GM21529 (cell line): ENCODE results near the gene PNKD.
A peak's percentile ranks its signal among the peaks of the same experiment; 100 is the strongest.
"Not testable (repeated sequence)": the region's sequence is repeated elsewhere in the genome, so short reads cannot be mapped to it uniquely, and the experiment has no call there.

ENCODE experiments used
- ATAC-seq: cut with Tn5 transposase; IDR thresholded peaks from one replicate; pipeline ENCODE4 v1.9.1; 2021; ENCODE audit not compliant: unreplicated experiment

The PNKD gene

DNA sequence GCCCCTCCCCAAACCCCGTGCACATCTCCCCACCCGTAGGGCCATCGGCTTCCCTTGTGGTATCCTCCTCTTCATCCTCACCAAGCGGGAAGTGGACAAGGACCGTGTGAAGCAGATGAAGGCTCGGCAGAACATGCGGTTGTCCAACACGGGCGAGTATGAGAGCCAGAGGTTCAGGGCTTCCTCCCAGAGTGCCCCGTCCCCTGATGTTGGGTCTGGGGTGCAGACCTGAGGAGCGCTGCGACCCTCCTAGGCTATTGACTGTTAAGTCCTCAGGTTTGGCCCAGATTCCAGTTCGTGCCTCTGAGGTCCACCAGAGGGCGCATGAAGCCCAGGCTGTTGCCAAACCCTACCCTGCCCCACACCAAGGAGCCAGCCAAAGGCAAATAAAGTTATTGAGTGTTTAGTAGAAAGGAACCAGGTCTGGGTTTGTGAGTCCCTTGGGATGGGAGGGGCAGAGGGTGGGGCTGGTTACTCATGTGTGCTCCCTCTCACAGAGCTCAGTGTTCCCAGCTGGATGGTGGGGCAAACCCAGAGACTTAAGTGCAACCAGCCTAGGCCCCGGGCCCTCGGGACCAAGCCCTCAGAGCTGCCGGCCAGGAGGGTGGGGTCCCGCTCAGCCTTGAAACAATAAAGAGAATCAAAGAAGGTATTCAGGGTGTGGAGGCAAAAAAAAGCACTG lies 2.4 kb downstream of the PNKD start:
- peak; percentile 20 for ATAC-seq

DNA sequence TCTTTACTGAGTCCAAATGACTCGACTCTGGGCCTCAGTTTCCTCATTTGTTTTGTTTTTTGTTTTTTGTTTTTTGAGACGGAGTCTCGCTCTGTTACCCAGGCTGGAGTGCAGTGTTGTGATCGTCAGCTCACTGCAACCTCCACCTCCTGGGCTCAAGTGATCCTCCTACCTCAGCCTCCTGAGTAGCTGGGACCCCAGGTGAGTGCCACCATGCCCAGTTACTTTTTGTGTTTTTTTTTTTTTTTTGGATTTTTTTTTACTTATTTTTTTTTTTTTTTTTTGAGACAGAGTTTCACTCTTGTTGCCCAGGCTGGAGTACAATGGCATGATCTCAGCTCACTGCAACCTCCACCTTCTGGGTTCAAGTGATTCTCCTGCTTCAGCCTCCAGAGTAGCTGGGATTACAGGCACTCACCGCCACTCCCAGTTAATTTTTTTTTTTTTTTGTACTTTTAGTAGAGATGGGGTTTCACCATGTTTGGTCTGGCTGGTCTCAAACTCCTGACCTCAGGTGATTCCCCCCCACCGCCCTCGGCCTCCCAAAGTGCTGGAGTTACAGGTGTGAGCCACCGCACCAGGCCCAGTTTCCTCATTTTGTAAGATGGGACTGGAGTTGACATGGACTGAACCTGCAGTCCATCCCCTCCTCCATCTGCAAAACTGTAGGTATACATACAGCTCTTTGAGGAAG lies 3.0 kb downstream of the PNKD start:
- ATAC-seq = not testable (repeated sequence)

DNA sequence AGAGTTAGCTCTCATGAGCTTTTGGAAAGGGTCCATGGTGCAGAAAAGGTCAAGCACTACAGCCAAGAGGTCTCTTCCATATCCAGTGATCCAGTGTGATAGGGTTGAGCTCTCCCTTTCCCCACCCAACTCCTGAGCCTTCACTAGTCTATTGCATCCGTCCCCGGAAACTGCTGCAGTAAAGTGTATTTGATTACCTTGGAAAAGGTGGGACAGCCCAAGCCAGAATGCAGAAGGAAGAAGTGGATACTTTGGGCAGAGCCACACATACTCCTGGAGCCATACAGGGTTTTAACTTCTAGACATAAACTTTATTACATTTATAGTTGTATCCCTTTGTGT lies 3.6 kb downstream of the PNKD start:
- no peak for ATAC-seq

- ATAC-seq = no peak
These were observed 4.3 kb downstream of the PNKD start for GRCh38 chr2:218274586-218274985.

- no peak for ATAC-seq
These were observed 5.2 kb downstream of the PNKD start for GRCh38 chr2:218275371-218276072.

DNA sequence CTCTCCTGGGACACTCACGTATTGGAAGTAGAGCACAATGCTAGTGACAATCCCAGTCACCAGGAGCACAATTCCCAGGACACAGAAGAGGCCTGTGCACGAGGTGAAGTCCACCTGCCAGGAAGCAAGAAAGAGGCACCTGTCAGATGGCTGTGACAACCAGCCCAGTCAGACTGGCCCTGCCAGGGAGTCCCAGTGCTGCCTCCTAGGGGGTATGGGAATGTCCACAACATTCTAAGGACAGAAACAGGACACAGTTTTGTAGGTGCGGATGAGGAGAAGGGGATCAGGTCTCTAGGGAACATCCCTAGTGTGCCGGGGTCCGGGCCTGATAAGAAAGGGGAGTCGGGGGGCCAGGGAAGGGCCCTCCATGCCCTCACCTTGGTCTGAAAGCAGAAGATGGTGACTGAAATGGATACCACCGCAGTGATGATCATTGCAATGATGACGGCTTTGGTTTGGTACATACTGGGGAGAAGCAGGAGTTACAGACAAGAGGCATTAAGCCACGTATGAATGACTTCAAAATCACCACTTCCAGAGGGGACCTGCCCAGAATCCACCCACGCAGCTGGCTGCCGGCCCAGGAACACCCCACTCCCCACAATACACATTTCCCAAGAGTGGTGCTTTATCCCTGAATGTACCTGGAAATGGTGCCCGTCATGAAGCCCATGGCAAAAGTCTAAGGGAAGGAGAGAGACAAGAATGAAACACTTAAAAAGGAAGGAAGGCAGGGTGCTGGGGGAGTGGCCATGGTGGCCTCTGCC lies 6.9 kb downstream of the PNKD start:
- no peak for ATAC-seq

- no peak for ATAC-seq
These were observed 7.6 kb downstream of the PNKD start for GRCh38 chr2:218277921-218278320.

DNA sequence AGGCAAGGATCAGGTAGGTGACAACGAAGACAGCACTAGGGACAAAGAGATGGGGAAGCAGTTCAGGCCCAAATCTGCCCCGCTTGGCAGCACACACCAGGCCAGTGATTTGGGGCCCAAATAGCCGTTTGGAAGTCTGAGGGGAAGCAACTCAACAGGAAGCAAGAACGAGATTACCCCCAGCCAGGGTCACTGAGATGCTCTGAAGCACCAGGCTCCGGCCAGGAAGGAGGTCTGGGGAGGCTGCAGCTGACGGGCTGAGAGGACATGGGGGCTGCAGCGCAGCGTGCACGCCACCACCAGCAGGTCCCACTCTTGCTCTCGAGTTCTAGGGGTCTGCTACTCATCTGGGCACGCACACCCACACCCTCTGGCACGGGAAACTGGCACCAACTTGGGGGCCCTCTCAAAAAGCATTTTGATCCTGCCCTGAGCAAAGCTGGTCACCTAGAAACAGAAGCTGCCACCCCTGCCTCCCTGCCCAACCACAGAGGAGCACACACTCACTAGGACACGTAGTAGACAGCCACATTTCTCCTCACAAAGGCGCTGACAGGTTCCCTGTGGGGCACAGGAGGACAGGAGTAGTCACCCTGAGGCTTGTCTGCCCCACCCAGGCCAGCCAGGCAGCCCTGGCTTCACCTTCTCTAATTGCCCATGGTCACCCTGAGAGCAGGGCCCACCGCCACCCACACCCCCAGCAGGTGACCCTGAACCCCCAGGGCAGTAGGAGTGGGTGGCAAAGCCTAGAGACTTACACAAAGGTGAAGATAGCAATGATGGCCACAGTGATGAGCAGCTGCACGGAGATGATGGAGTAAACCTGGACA lies 8.4 kb downstream of the PNKD start:
- no peak for ATAC-seq

DNA sequence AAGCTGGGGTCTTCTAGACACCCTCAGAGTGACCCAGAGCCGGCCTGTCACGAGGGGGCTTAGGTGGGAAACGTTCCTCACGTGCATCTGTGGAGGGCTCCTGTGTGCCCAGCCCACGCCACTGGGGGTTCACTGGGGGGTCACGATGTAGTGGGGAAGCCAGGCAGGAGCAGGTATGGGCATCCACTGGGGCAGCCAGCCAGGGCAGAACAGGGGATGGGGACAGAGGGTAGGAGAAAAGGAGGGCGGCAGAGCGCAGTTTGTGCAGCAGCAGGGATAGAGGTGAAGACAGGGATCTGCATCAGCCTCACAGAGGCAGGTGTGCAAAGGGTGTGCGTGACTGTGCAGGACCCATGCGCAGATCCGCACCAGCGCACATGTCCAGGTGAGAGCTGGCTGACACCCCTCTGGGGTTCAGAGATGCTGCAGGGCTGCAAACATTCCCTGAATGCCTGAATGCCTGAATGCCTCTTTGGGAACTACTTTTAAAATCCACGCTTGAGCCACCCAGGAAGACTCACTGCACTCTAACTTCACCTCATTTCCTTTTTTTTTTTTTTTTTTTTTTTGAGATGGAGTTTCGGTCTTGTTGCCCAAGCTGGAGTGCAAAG lies 10.0 kb downstream of the PNKD start:
- ATAC-seq = no peak

- ATAC-seq = no peak
These were observed 11.1 kb downstream of the PNKD start for GRCh38 chr2:218281449-218281848.

DNA sequence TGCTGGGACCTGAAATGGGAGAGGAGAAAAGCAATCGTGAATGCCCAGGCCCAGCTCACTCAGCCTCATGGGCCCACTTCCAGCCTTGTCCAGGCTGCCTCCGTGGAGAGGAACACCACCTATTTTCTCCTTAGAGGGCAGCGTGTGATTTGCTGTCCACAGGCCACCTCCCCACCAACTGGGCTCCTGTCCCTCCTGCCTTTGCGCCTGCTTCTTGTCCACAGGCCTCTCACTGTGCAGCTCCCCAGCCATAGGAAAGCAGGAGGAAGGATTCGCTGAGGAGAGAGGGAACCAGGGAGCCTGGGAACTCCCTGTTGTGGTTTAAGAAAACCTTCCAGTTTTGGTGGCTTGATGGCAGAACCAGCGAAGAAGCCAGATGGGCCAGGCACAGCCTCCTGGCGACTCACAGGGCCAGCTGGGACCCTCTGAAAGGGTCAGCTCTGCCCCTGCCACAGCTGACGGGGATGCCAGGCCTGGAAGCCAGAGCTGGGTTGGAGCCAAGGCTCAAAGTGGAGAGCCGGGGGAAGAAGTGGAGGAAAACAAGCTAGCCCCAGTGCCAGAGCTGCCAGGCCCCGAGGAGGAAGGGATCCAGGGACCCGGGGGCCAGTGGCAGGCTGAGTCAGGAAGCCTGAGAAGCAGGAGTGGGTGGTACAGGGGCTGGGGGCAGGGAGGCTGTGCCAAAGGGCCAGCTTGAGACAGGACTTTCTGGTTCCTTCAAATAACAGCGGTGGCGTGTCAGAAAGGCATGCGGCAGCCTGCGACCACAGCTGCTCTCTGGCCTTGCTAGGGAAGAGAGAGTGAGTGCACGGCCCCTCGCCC lies 12.1 kb downstream of the PNKD start:
- ATAC-seq = no peak

DNA sequence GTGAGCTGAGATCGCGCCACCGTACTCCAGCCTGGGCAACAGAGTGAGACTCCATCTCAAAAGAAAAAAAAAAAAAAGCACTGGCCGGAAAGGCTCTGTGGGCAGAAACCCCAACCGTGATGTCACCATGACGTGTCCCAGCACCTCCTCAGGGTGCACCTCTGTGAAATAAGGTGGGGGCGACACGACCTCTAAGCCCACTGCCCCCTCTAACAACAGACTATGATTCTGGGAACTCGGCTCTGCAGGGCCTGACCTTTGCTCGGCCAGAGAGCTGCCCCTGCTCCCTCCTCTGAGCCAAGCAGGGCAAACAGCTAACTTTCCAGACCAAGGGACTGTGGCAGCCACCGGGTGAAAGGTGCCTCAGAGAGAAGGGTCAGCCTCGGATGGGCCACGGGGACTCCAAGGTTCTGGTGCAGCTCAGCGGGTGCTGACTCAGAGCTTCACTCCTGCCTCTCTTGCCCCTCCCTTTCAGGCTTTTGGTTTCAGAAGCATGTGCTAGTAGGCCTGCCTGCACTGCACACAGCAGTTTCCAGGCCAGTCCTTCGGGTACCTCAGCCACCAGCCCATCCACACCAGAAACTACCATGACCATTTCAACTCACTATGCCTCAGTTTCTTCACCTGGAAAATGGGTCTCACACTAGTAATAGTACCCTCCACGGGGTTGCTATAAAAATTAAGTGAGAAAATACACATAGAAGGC lies 13.9 kb downstream of the PNKD start:
- peak; percentile 56 for ATAC-seq

- ATAC-seq = no peak
These were observed 15.3 kb downstream of the PNKD start for GRCh38 chr2:218285604-218286003.

- ATAC-seq = peak; percentile 66
These were observed 16.5 kb downstream of the PNKD start for GRCh38 chr2:218286570-218287459.

GRCh38 chr2:218289639-218290315 lies 19.5 kb downstream of the PNKD start:
- ATAC-seq = no peak

- peak; percentile 53 for ATAC-seq
These were observed 20.3 kb downstream of the PNKD start for GRCh38 chr2:218290316-218291261.
